Mesenchymal stem cell (in vitro differentiated cells and primary cell): ENCODE measurements around the gene CNBD2.

Source experiments
- DNase-seq: peaks from one replicate; pipeline ENCODE4 v3.0.0-alpha.2; 2013
- H2AFZ ChIP-seq: one replicate; pipeline ENCODE4 v1.6.1; 2013; ENCODE audit warnings: low read depth, mild to moderate bottlenecking, control low read depth, inconsistent platforms, low read length, moderate library complexity
- H2AK5ac ChIP-seq: 2 replicates; pipeline ENCODE4 v1.6.1; 2013; ENCODE audit warnings: low read length, moderate library complexity, mild to moderate bottlenecking, inconsistent platforms; ENCODE audit not compliant: severe bottlenecking
- H2BK120ac ChIP-seq: one replicate; pipeline ENCODE4 v1.6.1; 2013; ENCODE audit warnings: low read depth, mild to moderate bottlenecking, inconsistent platforms, low read length, moderate library complexity
- H2BK12ac ChIP-seq, 2 experiments: one replicate each; pipeline ENCODE4 v1.6.1; 2013; ENCODE audit warnings: inconsistent platforms in 2 of 2, low read length in 2 of 2, mild to moderate bottlenecking in 2 of 2, moderate library complexity in 2 of 2, control low read depth in 1 of 2
- H2BK15ac ChIP-seq: one replicate; pipeline ENCODE4 v1.6.1; 2013; ENCODE audit warnings: mild to moderate bottlenecking, low read depth, inconsistent platforms; ENCODE audit not compliant: poor library complexity, severe bottlenecking
- H2BK5ac ChIP-seq: 2 replicates; pipeline ENCODE4 v1.6.1; 2013; ENCODE audit warnings: low read depth, mild to moderate bottlenecking, low read length, control low read depth, inconsistent platforms; ENCODE audit not compliant: poor library complexity, severe bottlenecking
- H3K14ac ChIP-seq, 2 experiments: one replicate each; pipeline ENCODE4 v1.6.1; 2013; ENCODE audit warnings: inconsistent platforms in 2 of 2, low read length in 2 of 2, control low read depth in 1 of 2, mild to moderate bottlenecking in 1 of 2, moderate library complexity in 1 of 2
- H3K18ac ChIP-seq, 2 experiments: one replicate each; pipeline ENCODE4 v1.6.1; 2013; ENCODE audit warnings: inconsistent platforms in 2 of 2, low read length in 2 of 2, control low read depth in 1 of 2, low read depth in 1 of 2, mild to moderate bottlenecking in 1 of 2
- H3K23ac ChIP-seq, 2 experiments: one replicate each; pipeline ENCODE4 v1.6.1; 2013; ENCODE audit warnings: inconsistent platforms in 2 of 2, low read length in 2 of 2, mild to moderate bottlenecking in 2 of 2, moderate library complexity in 2 of 2, control low read depth in 1 of 2
- H3K27ac ChIP-seq: 2 replicates; pipeline ENCODE4 v1.5.1; 2013; ENCODE audit warnings: mild to moderate bottlenecking, moderate library complexity, low read length, control low read depth, inconsistent platforms; ENCODE audit not compliant: poor library complexity, severe bottlenecking
- H3K27me3 ChIP-seq, 2 experiments: 2 replicates each; pipeline versions ENCODE4 v1.6.1 to v1.7.0; 2013; ENCODE audit warnings: low read length in 2 of 2, mild to moderate bottlenecking in 2 of 2, moderate library complexity in 2 of 2, control low read depth in 1 of 2, inconsistent platforms in 1 of 2; ENCODE audit not compliant: control insufficient read depth in 1 of 2, insufficient read depth in 1 of 2
- H3K36me3 ChIP-seq, 2 experiments: 2 replicates each; pipeline versions ENCODE4 v1.6.1 to v1.7.0; 2013; ENCODE audit warnings: low read length in 2 of 2, control low read depth in 1 of 2, inconsistent platforms in 1 of 2, low read depth in 1 of 2, mild to moderate bottlenecking in 1 of 2; ENCODE audit not compliant: insufficient read depth in 2 of 2, control insufficient read depth in 1 of 2
- H3K4ac ChIP-seq, 2 experiments: one replicate each; pipeline ENCODE4 v1.6.1; 2013; ENCODE audit warnings: inconsistent platforms in 2 of 2, low read length in 2 of 2, mild to moderate bottlenecking in 2 of 2, moderate library complexity in 2 of 2, control low read depth in 1 of 2, low read depth in 1 of 2
- H3K4me1 ChIP-seq: 2 replicates; pipeline ENCODE4 v1.6.1; 2013; ENCODE audit warnings: low read depth, low read length, control low read depth; ENCODE audit not compliant: control insufficient read depth, insufficient read depth
- H3K4me2 ChIP-seq: 2 replicates; pipeline ENCODE4 v1.6.1; 2013; ENCODE audit warnings: low read length, mild to moderate bottlenecking, inconsistent platforms; ENCODE audit not compliant: poor library complexity, severe bottlenecking
- H3K4me3 ChIP-seq, 2 experiments: 2 replicates each; pipeline versions ENCODE4 v1.5.1 to v1.7.0; 2013; ENCODE audit warnings: low read length in 2 of 2, mild to moderate bottlenecking in 2 of 2, control low read depth in 1 of 2, low read depth in 1 of 2; ENCODE audit not compliant: insufficient read depth in 1 of 2
- H3K79me1 ChIP-seq: replicated peaks from 2 replicates; pipeline ENCODE4 v1.6.1; 2013; ENCODE audit warnings: mild to moderate bottlenecking, control low read depth, low read length, inconsistent platforms; ENCODE audit not compliant: poor library complexity, severe bottlenecking
- H3K9ac ChIP-seq: 2 replicates; pipeline ENCODE4 v1.7.0; 2013; ENCODE audit warnings: mild to moderate bottlenecking, low read length, moderate library complexity
- H3K9me3 ChIP-seq: 2 replicates; pipeline ENCODE4 v1.7.0; 2013; ENCODE audit warnings: mild to moderate bottlenecking, low read length; ENCODE audit not compliant: control insufficient read depth
- H4K8ac ChIP-seq: one replicate; pipeline ENCODE4 v1.6.1; 2013; ENCODE audit warnings: inconsistent platforms, mild to moderate bottlenecking, low read length, moderate library complexity
- H4K91ac ChIP-seq: one replicate; pipeline ENCODE4 v1.6.1; 2013; ENCODE audit warnings: mild to moderate bottlenecking, low read length, inconsistent platforms
- WGBS: methylation state at CpG from one replicate; pipeline ENCODE4 v1.1.7; 2013; ENCODE audit warnings: mixed read lengths; 5-methylcytosine and 5-hydroxymethylcytosine counted together

The CNBD2 gene

DNA sequence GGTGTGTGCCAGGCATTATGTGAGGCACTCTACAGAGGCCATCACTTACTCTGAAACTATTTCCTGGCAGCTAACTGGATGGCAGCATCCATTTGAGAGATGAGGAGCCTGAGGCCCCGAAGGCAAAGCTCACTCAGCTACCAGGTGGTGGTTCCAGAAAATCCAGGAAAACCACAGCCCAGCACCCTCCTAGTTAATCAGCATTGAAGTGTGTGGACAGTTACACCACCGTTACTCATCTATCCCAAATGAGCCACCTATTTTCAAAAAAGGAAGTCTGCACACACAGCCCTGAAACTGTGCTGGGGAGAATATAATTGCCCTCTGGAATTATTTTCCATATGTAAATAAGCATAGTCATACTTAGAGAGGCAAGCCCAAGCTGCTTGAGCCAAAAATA is 67.4 kb downstream of the CNBD2 start:
- Histone ChIP-seq H3K36me3 (peaks cover 0 to 6% of the 10 kb centered on the region in 2 experiments), H2AFZ (no peak overlapping the region), H3K4me2 (no peak overlapping the region), H3K4me3 (no peak overlapping the region), H3K14ac (no peak overlapping the region), H3K27ac (no peak overlapping the region), H3K18ac (no peak overlapping the region), H3K4ac (no peak overlapping the region), H3K79me1 (peaks cover 5% of the 10 kb centered on the region), H2BK15ac (no peak overlapping the region), H3K4me1 (peaks cover 10% of the 10 kb centered on the region), H2AK5ac (no peak overlapping the region), H2BK5ac (no peak overlapping the region), H2BK120ac (no peak overlapping the region), H3K9me3 (no peaks in the 10 kb centered on the region), H3K9ac (no peak overlapping the region), H3K27me3 (no peaks in the 10 kb centered on the region), H4K91ac (no peak overlapping the region), H4K8ac (no peak overlapping the region), H2BK12ac (no peak overlapping the region), H3K23ac (no peak overlapping the region)
- no peak for DNase-seq
- WGBS, result 78% methylated on average over 2 of the region's 2 CpGs

DNA sequence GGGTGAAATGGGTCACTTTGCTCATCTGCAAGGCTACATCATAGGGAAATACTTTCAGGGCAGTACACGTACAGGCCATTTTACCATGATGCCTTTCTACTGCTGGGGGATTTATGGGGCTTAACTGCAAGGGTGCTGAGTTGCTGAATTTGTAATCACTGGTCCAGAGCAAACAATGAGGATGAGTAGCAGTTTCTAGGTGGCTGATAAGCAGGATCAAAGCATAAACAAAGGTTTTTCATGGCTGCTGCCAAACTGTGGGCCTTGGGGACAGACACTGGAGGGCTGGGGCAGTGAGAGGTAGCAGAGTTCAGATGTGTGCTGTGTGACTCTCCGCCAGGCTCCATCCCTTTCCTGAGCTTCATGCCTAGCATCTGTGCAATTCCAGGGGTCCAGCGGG is 68.3 kb downstream of the CNBD2 start:
- Histone ChIP-seq H3K36me3 (peaks cover 0 to 12% of the 10 kb centered on the region in 2 experiments), H2AFZ (no peak overlapping the region), H3K18ac (no peak overlapping the region), H3K9me3 (no peaks in the 10 kb centered on the region), H3K4me2 (no peak overlapping the region), H3K4ac (no peak overlapping the region), H3K14ac (no peak overlapping the region), H3K9ac (no peak overlapping the region), H3K79me1 (peaks cover 9% of the 10 kb centered on the region), H3K4me3 (no peak overlapping the region), H2BK5ac (no peak overlapping the region), H2BK15ac (no peak overlapping the region), H3K23ac (no peak overlapping the region), H2AK5ac (no peak overlapping the region), H2BK12ac (no peak overlapping the region), H3K27ac (no peak overlapping the region), H2BK120ac (no peak overlapping the region), H4K8ac (no peak overlapping the region), H3K4me1 (peaks cover 10% of the 10 kb centered on the region), H3K27me3 (no peaks in the 10 kb centered on the region), H4K91ac (no peak overlapping the region)
- no peak for DNase-seq
- 99% methylated on average over 3 of the region's 3 CpGs for WGBS

- Histone ChIP-seq H2AK5ac (no peak overlapping the region), H3K36me3 (peaks cover 9 to 30% of the 10 kb centered on the region in 2 experiments), H2BK15ac (no peak overlapping the region), H2BK120ac (no peak overlapping the region), H3K27me3 (no peaks in the 10 kb centered on the region), H3K79me1 (peaks cover 14% of the 10 kb centered on the region), H2BK5ac (no peak overlapping the region), H3K4ac (no peak overlapping the region), H3K9me3 (no peaks in the 10 kb centered on the region), H2BK12ac (no peak overlapping the region), H3K23ac (no peak overlapping the region), H3K14ac (no peak overlapping the region), H3K27ac (no peak overlapping the region), H3K4me1 (peaks cover 13% of the 10 kb centered on the region), H4K91ac (no peak overlapping the region), H2AFZ (no peak overlapping the region), H4K8ac (no peak overlapping the region), H3K4me2 (no peak overlapping the region), H3K4me3 (no peak overlapping the region), H3K18ac (no peak overlapping the region), H3K9ac (no peak overlapping the region)
- no peak for DNase-seq
- 98% methylated on average over 4 of the region's 5 CpGs for WGBS
These were observed 72.2 kb downstream of the CNBD2 start for GRCh38 chr20:36040571-36040970.

GRCh38 chr20:36043441-36043840 is 75.1 kb downstream of the CNBD2 start:
- Histone ChIP-seq H3K27me3 (no peaks in the 10 kb centered on the region), H3K4ac (no peak overlapping the region), H3K4me1 (peaks cover 5% of the 10 kb centered on the region), H2BK120ac (no peak overlapping the region), H3K9me3 (no peaks in the 10 kb centered on the region), H3K9ac (no peak overlapping the region), H3K4me3 (no peak overlapping the region), H3K27ac (no peak overlapping the region), H2AK5ac (no peak overlapping the region), H3K79me1 (peaks cover 11% of the 10 kb centered on the region), H4K91ac (no peak overlapping the region), H2AFZ (no peak overlapping the region), H2BK15ac (no peak overlapping the region), H2BK12ac (no peak overlapping the region), H4K8ac (no peak overlapping the region), H3K18ac (no peak overlapping the region), H3K36me3 (peaks cover 12 to 36% of the 10 kb centered on the region in 2 experiments), H3K4me2 (no peak overlapping the region), H3K14ac (no peak overlapping the region), H2BK5ac (no peak overlapping the region), H3K23ac (no peak overlapping the region)
- over 99% methylated on average over 3 of the region's 3 CpGs for WGBS
- no peak for DNase-seq
